ENCODE results near the gene TDRD10.

The TDRD10 gene

GRCh38 chr1:154533952-154534844 lies 32.2 kb downstream of the TDRD10 start:
- no peak overlapping the region for H3K27ac ChIP-seq
- TF ChIP-seq CTCF (IDR thresholded peaks at IDR 0.05) (peak; percentile 84), ZFX (IDR thresholded peaks at IDR 0.05; ENCODE audit: borderline replicate concordance) (no peak)

GRCh38 chr1:154536570-154536969 lies 34.6 kb downstream of the TDRD10 start:
- TF ChIP-seq ZFX (IDR thresholded peaks at IDR 0.05; ENCODE audit: borderline replicate concordance) (no peak), CTCF (IDR thresholded peaks at IDR 0.05) (no peak)
- H3K27ac ChIP-seq = no peak overlapping the region

GRCh38 chr1:154539486-154540483 lies 37.8 kb downstream of the TDRD10 start:
- TF ChIP-seq ZFX (IDR thresholded peaks at IDR 0.05; ENCODE audit: borderline replicate concordance) (no peak), CTCF (IDR thresholded peaks at IDR 0.05) (no peak; the same call in 1 of the 2 replicates)
- no peak overlapping the region for H3K27ac ChIP-seq

DNA sequence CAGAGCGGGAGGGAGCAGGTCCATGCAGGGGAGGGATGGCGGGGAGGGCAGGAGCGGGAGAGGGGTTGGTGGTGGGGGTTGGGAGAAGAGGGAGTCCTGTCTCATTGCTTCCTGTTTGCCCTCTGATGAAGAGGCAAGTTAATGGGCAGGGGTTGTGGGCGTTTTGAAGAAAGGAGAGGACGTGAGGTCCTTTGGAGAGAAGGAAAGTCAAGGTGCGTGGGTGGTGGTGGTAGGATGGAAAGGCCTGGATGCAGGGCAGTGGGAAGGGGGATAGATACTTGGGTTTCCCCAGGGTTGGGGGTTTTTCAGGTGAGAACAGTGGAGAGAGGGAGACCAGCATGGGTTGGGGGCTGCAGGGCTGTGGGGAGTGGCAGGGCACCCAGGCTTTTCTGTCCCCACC lies 39.2 kb downstream of the TDRD10 start:
- H3K27ac ChIP-seq = no peak overlapping the region
- TF ChIP-seq ZFX (IDR thresholded peaks at IDR 0.05; ENCODE audit: borderline replicate concordance) (no peak), CTCF (IDR thresholded peaks at IDR 0.05) (no peak)

DNA sequence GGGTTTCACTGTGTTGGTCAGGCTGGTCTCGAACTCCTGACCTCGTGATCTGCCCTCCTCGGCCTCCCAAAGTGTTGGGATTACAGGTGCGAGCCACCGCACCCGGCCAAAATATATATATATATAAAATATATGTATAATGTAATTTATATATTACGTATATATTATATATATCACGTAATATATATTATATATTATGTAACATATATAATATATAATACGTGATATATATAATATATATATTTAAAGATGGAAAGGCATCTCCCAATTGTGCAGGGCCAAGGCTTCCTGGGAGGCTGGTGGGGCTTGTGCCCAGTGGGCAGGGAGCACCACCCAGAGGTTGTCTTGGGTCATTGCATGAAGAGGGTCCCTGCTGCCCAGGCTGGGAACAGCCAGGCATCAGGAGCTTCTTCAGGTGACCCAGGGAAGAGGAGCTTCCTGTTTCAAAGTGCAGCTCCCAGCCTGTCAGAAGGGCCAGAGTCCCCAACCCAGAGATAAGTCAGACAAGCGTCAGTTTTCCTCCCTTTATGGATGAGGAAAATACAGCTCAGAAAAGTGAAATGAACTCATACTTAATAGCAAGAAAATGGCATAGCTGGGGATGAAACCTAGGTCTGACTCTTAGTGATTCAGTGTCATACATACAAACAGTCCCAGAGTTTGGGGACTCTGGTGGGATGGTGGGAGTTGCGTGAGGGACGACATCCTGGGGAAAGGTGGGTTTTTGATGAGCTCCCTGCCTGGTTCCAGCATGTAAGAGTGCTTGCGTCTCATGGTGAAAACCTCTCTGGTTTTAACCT lies 44.4 kb downstream of the TDRD10 start:
- TF ChIP-seq ZFX (IDR thresholded peaks at IDR 0.05; ENCODE audit: borderline replicate concordance) = no peak
- TF ChIP-seq CTCF (IDR thresholded peaks at IDR 0.05) = peak; percentile 85
- peak overlapping the region; percentile 3; the same call in 1 of the 2 replicates for H3K27ac ChIP-seq

GRCh38 chr1:154547105-154547732 lies 45.2 kb downstream of the TDRD10 start:
- peak overlapping the region; percentile 3 for H3K27ac ChIP-seq
- TF ChIP-seq ZFX (IDR thresholded peaks at IDR 0.05; ENCODE audit: borderline replicate concordance) (no peak), CTCF (IDR thresholded peaks at IDR 0.05) (no peak)

Data from 22Rv1 (cell line).